Activated CD4-positive, alpha-beta memory T cell treated with anti-CD3 and anti-CD28 coated beads, Interleukin-2, amount 10 ng/mL, durations not matched to agents 7 days and 5 days (primary cell): Measurements from ENCODE around the gene KCTD2. TPM values are rescaled to one million over a fixed set of nuclear protein-coding genes. Genes with fewer than 3 reads are reported as not detected.

Source experiments
- CTCF ChIA-PET: fragments of 350-600 bp; sonication (Branson Sonifier 250); formaldehyde crosslinking; loops from one replicate; lab custom pipeline; 2021; ENCODE audit warnings: antibody characterized with exemption, inconsistent platforms; lab: Charles Lee
- POLR2A ChIA-PET: fragments of 350-600 bp; sonication (Branson Sonifier 250); formaldehyde crosslinking; loops from one replicate; lab custom pipeline; 2021; ENCODE audit warnings: antibody characterized with exemption; lab: Charles Lee
- DNase-seq: peaks from one replicate; pipeline ENCODE4 v3.0.0-alpha.2; 2020
- H3K27ac Mint-ChIP-seq: one replicate; pipeline ENCODE4 v1.8.0; 2021; ENCODE audit warnings: mild to moderate bottlenecking, mixed read lengths
- H3K27me3 Mint-ChIP-seq: one replicate; pipeline ENCODE4 v1.8.0; 2021; ENCODE audit warnings: mixed read lengths
- H3K36me3 Mint-ChIP-seq: one replicate; pipeline ENCODE4 v1.8.0; 2021; ENCODE audit warnings: low read depth, mixed read lengths
- H3K4me1 Mint-ChIP-seq: one replicate; pipeline ENCODE4 v1.8.0; 2021; ENCODE audit warnings: mixed read lengths
- H3K4me3 Mint-ChIP-seq: one replicate; pipeline ENCODE4 v1.8.0; 2021; ENCODE audit warnings: mild to moderate bottlenecking, mixed read lengths
- H3K9me3 Mint-ChIP-seq: one replicate; pipeline ENCODE4 v1.8.0; 2021; ENCODE audit warnings: mixed read lengths
- total RNA-seq, 2 experiments: library from RNA; stranded (reverse); gene quantifications; one replicate each; pipeline ENCODE4 v1.2.3, GENCODE V29; 2021

Gene KCTD2
- total RNA-seq, 2 experiments from 2014 or later: 24.2 to 24.9 TPM

- Mint-ChIP-seq H3K4me3 (no peak overlapping the region), H3K36me3 (peaks cover 56% of the 10 kb centered on the region), H3K27me3 (no peaks in the 10 kb centered on the region), H3K27ac (no peak overlapping the region), H3K9me3 (no peaks in the 10 kb centered on the region), H3K4me1 (peaks cover 21% of the 10 kb centered on the region)
- ChIA-PET POLR2A (interaction anchor here (0.7 to 2.2 kb wide), 6 partner anchors 14 to 122 kb away, joined by 3 to 9 read pairs (median 4); partner anchors contain the start of genes ATP5PD, KCTD2, SLC16A5 and SUMO2), CTCF (interaction anchor here (0.6 to 3.3 kb wide), 19 partner anchors 7 to 200 kb away, joined by 3 to 19 read pairs (median 4); partner anchors contain the start of genes ARMC7, MRPL58 and NUP85)
- no peak for DNase-seq
These were observed 13.5 kb downstream of the KCTD2 start for GRCh38 chr17:75060434-75061054.

- Mint-ChIP-seq H3K27me3 (no peaks in the 10 kb centered on the region), H3K4me3 (no peak overlapping the region), H3K36me3 (peaks cover 54% of the 10 kb centered on the region), H3K27ac (no peak overlapping the region), H3K4me1 (peaks cover 26% of the 10 kb centered on the region), H3K9me3 (no peaks in the 10 kb centered on the region)
- POLR2A ChIA-PET: interaction anchor here (0.7 to 2.2 kb wide), 4 partner anchors 14 to 122 kb away, joined by 3 to 9 read pairs (median 3); partner anchors contain the start of genes ATP5PD, KCTD2, SLC16A5 and SUMO2
- CTCF ChIA-PET: interaction anchor here (1.0 to 3.3 kb wide), 6 partner anchors 15 to 141 kb away, joined by 3 to 19 read pairs (median 12); partner anchors contain the start of gene ARMC7
- DNase-seq: no peak
These were observed 14.0 kb downstream of the KCTD2 start for GRCh38 chr17:75061055-75061438.

- peaks cover 48% of the 10 kb centered on the region for H3K36me3 Mint-ChIP-seq
- no peak overlapping the region for H3K4me3 Mint-ChIP-seq
- no peak for DNase-seq
- CTCF ChIA-PET: interaction anchor here (1.0 to 3.3 kb wide), 5 partner anchors 14 to 140 kb away, joined by 3 to 16 read pairs (median 6); no protein-coding TSS in a partner anchor
- H3K27me3 Mint-ChIP-seq: no peaks in the 10 kb centered on the region
- POLR2A ChIA-PET: interaction anchor here (1.3 kb wide), 1 partner anchor 27 kb away, joined by 3 read pairs; the partner anchor contains the start of gene SLC16A5
- peaks cover 32% of the 10 kb centered on the region for H3K4me1 Mint-ChIP-seq
- no peak overlapping the region for H3K27ac Mint-ChIP-seq
- no peaks in the 10 kb centered on the region for H3K9me3 Mint-ChIP-seq
These were observed 14.6 kb downstream of the KCTD2 start for GRCh38 chr17:75061618-75062017.

- POLR2A ChIA-PET: no interaction called here
- Mint-ChIP-seq H3K27me3 (no peaks in the 10 kb centered on the region), H3K4me3 (no peak overlapping the region), H3K9me3 (no peaks in the 10 kb centered on the region), H3K27ac (no peak overlapping the region), H3K4me1 (peaks cover 45% of the 10 kb centered on the region), H3K36me3 (peaks cover 48% of the 10 kb centered on the region)
- CTCF ChIA-PET: interaction anchor here (1.1 to 3.3 kb wide), 4 partner anchors 43 to 105 kb away, joined by 3 to 9 read pairs (median 4); no protein-coding TSS in a partner anchor
- DNase-seq: no peak
These were observed 16.2 kb downstream of the KCTD2 start for GRCh38 chr17:75063201-75063600.

GRCh38 chr17:75063626-75064025 is 16.6 kb downstream of the KCTD2 start:
- DNase-seq: no peak
- ChIA-PET POLR2A (no interaction called here), CTCF (interaction anchor here (1.1 to 3.3 kb wide), 3 partner anchors 42 to 106 kb away, joined by 3 to 9 read pairs (median 3); no protein-coding TSS in a partner anchor)
- H3K4me3 Mint-ChIP-seq: no peak overlapping the region
- no peaks in the 10 kb centered on the region for H3K9me3 Mint-ChIP-seq
- peaks cover 47% of the 10 kb centered on the region for H3K4me1 Mint-ChIP-seq
- H3K27ac Mint-ChIP-seq: no peak overlapping the region
- H3K27me3 Mint-ChIP-seq: no peaks in the 10 kb centered on the region
- H3K36me3 Mint-ChIP-seq: peaks cover 48% of the 10 kb centered on the region

GRCh38 chr17:75064040-75064439 is 17.0 kb downstream of the KCTD2 start:
- Mint-ChIP-seq H3K27ac (no peak overlapping the region), H3K4me3 (no peak overlapping the region), H3K27me3 (no peaks in the 10 kb centered on the region), H3K9me3 (no peaks in the 10 kb centered on the region), H3K4me1 (peaks cover 49% of the 10 kb centered on the region), H3K36me3 (peaks cover 48% of the 10 kb centered on the region)
- ChIA-PET CTCF (interaction anchor here (1.1 to 1.3 kb wide), 2 partner anchors 47 to 106 kb away, joined by 3 read pairs; no protein-coding TSS in a partner anchor), POLR2A (no interaction called here)
- DNase-seq: no peak

GRCh38 chr17:75064460-75064859 is 17.4 kb downstream of the KCTD2 start:
- DNase-seq: no peak
- H3K36me3 Mint-ChIP-seq: peaks cover 44% of the 10 kb centered on the region
- ChIA-PET POLR2A (no interaction called here), CTCF (interaction anchor here (1.3 kb wide), 1 partner anchor 46 kb away, joined by 3 read pairs; no protein-coding TSS in a partner anchor)
- H3K9me3 Mint-ChIP-seq: no peaks in the 10 kb centered on the region
- no peaks in the 10 kb centered on the region for H3K27me3 Mint-ChIP-seq
- no peak overlapping the region for H3K4me3 Mint-ChIP-seq
- H3K27ac Mint-ChIP-seq: no peak overlapping the region
- peaks cover 49% of the 10 kb centered on the region for H3K4me1 Mint-ChIP-seq

GRCh38 chr17:75064867-75065561 is 18.0 kb downstream of the KCTD2 start:
- Mint-ChIP-seq H3K27me3 (no peaks in the 10 kb centered on the region), H3K36me3 (peaks cover 41% of the 10 kb centered on the region), H3K4me3 (no peak overlapping the region), H3K9me3 (no peaks in the 10 kb centered on the region), H3K27ac (peak overlapping the region; percentile 78), H3K4me1 (peaks cover 49% of the 10 kb centered on the region)
- ChIA-PET POLR2A (no interaction called here), CTCF (interaction anchor here (1.6 kb wide), 1 partner anchor 46 kb away, joined by 3 read pairs; no protein-coding TSS in a partner anchor)
- no peak for DNase-seq

- POLR2A ChIA-PET: interaction anchor here (0.7 to 1.1 kb wide), 2 partner anchors 37 to 53 kb away, joined by 3 read pairs; partner anchors contain the start of gene MRPL58
- DNase-seq: no peak
- no peaks in the 10 kb centered on the region for H3K9me3 Mint-ChIP-seq
- H3K4me1 Mint-ChIP-seq: peaks cover 49% of the 10 kb centered on the region
- CTCF ChIA-PET: interaction anchor here (0.7 to 3.0 kb wide), 4 partner anchors 11 to 48 kb away, joined by 3 to 16 read pairs (median 3); no protein-coding TSS in a partner anchor
- H3K27me3 Mint-ChIP-seq: no peaks in the 10 kb centered on the region
- H3K27ac Mint-ChIP-seq: peak overlapping the region; percentile 78
- peaks cover 38% of the 10 kb centered on the region for H3K36me3 Mint-ChIP-seq
- no peak overlapping the region for H3K4me3 Mint-ChIP-seq
These were observed 18.6 kb downstream of the KCTD2 start for GRCh38 chr17:75065562-75066151.

GRCh38 chr17:75067856-75068255 is 20.8 kb downstream of the KCTD2 start:
- peak; percentile 69 for DNase-seq
- peak overlapping the region; percentile 91 for H3K27ac Mint-ChIP-seq
- peaks cover 43% of the 10 kb centered on the region for H3K4me1 Mint-ChIP-seq
- CTCF ChIA-PET: interaction anchor here (0.6 to 3.0 kb wide), 13 partner anchors 8 to 317 kb away, joined by 3 to 16 read pairs (median 3); partner anchors contain the start of gene SLC25A19
- no peak overlapping the region for H3K4me3 Mint-ChIP-seq
- H3K9me3 Mint-ChIP-seq: no peaks in the 10 kb centered on the region
- POLR2A ChIA-PET: interaction anchor here (0.7 to 1.6 kb wide), 10 partner anchors 9 to 194 kb away, joined by 3 to 8 read pairs (median 4); partner anchors contain the start of genes GGA3, JPT1, KCTD2 and MRPL58
- peaks cover 18% of the 10 kb centered on the region for H3K36me3 Mint-ChIP-seq
- no peaks in the 10 kb centered on the region for H3K27me3 Mint-ChIP-seq

GRCh38 chr17:75068750-75069149 is 21.7 kb downstream of the KCTD2 start:
- POLR2A ChIA-PET: interaction anchor here (0.7 to 1.6 kb wide), 7 partner anchors 8 to 193 kb away, joined by 3 to 8 read pairs (median 4); partner anchors contain the start of genes GGA3, JPT1, MRPS7 and SLC16A5
- H3K27ac Mint-ChIP-seq: peak overlapping the region; percentile 52

GRCh38 chr17:75069783-75070182 is 22.8 kb downstream of the KCTD2 start:
- ChIA-PET CTCF (interaction anchor here (0.6 to 1.9 kb wide), 12 partner anchors 10 to 136 kb away, joined by 3 to 12 read pairs (median 4); partner anchors contain the start of gene SUMO2), POLR2A (interaction anchor here (1.0 to 1.6 kb wide), 3 partner anchors 8 to 85 kb away, joined by 4 to 6 read pairs (median 4); partner anchors contain the start of genes JPT1 and SLC16A5)
- H3K9me3 Mint-ChIP-seq: no peaks in the 10 kb centered on the region

More at GRCh38 chr17:75068750-75069149, 21.7 kb downstream of the KCTD2 start:
- Mint-ChIP-seq H3K9me3 (no peaks in the 10 kb centered on the region), H3K4me3 (no peak overlapping the region), H3K36me3 (peaks cover 14% of the 10 kb centered on the region), H3K27me3 (no peaks in the 10 kb centered on the region), H3K4me1 (peaks cover 43% of the 10 kb centered on the region)
- CTCF ChIA-PET: interaction anchor here (0.7 to 3.0 kb wide), 8 partner anchors 15 to 176 kb away, joined by 3 to 16 read pairs (median 4); no protein-coding TSS in a partner anchor
- DNase-seq: no peak

More at GRCh38 chr17:75069783-75070182, 22.8 kb downstream of the KCTD2 start:
- H3K4me1 Mint-ChIP-seq: peaks cover 38% of the 10 kb centered on the region
- H3K27me3 Mint-ChIP-seq: no peaks in the 10 kb centered on the region
- DNase-seq: no peak
- no peak overlapping the region for H3K4me3 Mint-ChIP-seq
- H3K36me3 Mint-ChIP-seq: peaks cover 5% of the 10 kb centered on the region
- H3K27ac Mint-ChIP-seq: no peak overlapping the region
